ENCODE data around the gene TEX22. TPM values are rescaled to one million over a fixed set of nuclear protein-coding genes. Genes with fewer than 3 reads are reported as not detected.

Gene TEX22
- total RNA-seq, 2 experiments from 2014 or later = 2.0 to 2.6 TPM

DNA sequence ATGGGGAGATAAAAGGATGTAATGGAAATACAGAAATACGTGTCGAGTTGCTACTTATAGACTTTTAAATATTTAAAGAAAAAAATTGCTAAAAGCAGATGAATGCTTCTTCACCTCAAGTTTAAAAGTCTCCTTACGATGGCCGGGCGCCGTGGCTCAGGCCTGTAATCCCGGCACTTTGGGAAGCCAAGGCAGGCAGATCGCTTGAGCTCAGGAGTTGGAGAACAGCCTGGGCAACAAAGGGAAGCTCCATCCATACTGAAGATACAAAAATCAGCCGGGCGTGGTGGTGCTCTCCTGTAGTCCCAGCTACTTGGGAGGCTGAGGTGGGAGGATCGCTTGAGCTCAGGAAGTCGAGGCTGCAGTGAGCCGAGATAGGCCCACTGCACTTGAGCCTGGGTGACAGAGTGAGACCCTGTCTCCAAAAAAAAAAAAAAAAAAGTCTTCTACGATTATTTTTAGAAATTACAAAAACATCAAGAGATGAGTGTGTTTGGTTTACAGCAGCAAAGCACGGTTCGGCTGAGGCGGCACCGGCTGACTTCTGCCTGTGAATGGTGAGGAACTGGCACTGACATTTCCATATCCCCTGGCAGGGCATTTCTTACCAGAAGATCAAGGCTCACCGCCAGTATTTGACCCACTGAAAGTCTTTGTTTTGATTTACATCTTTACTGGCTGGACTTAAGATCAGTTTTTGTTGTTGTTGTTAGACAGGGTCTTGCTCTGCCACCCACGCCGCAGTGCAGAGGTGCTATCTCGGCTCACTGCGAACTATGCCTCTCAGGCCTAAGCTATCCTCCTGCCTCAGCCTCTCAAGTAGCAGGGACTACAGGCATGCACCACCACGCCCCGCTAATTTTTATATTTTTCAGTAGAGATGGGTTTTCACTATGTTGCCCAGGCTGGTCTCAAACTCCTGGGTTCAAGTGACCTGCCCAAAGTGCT, 17.4 kb downstream of the TEX22 start:
- DNase-seq = no peak
- H3K36me3 Mint-ChIP-seq (ENCODE audit: low read depth) = peaks cover 3% of the 10 kb centered on the region
- CTCF ChIA-PET = interaction anchor here (0.7 to 1.4 kb wide), 4 partner anchors 19 to 74 kb away, joined by 3 to 5 read pairs (median 3); no protein-coding TSS in a partner anchor
- peaks cover 10% of the 10 kb centered on the region for H3K4me1 Mint-ChIP-seq (ENCODE audit: low read depth)
- peak overlapping the region; percentile 64 for H3K4me3 Mint-ChIP-seq
- H3K9me3 Mint-ChIP-seq = no peaks in the 10 kb centered on the region
- intact Hi-C loops (cut with micrococcal nuclease) = loop anchor here (2.0 kb wide), 2 partner anchors 17 to 75 kb away; partner anchors contain the start of genes TEDC1 and TEX22
- H3K27ac Mint-ChIP-seq = no peak overlapping the region
- peaks cover 11% of the 10 kb centered on the region for H3K27me3 Mint-ChIP-seq (ENCODE audit: low read depth)

GRCh38 chr14:105416671-105417070, 18.3 kb downstream of the TEX22 start:
- CTCF ChIA-PET = interaction anchor here (0.7 to 1.3 kb wide), 2 partner anchors 19 to 64 kb away, joined by 3 to 6 read pairs; partner anchors contain the start of gene TEX22
- intact Hi-C loops (cut with micrococcal nuclease) = no loop called here
- Mint-ChIP-seq H3K27me3 (ENCODE audit: low read depth) (peaks cover 6% of the 10 kb centered on the region), H3K4me1 (ENCODE audit: low read depth) (peaks cover 14% of the 10 kb centered on the region), H3K36me3 (ENCODE audit: low read depth) (peaks cover 6% of the 10 kb centered on the region), H3K4me3 (no peak overlapping the region), H3K9me3 (no peaks in the 10 kb centered on the region), H3K27ac (no peak overlapping the region)
- DNase-seq = no peak

- H3K9me3 Mint-ChIP-seq = no peaks in the 10 kb centered on the region
- CTCF ChIA-PET = interaction anchor here (0.6 to 1.3 kb wide), 4 partner anchors 20 to 588 kb away, joined by 3 to 6 read pairs (median 4); partner anchors contain the start of gene TEX22
- no peak overlapping the region for H3K27ac Mint-ChIP-seq
- no peak for DNase-seq
- no peak overlapping the region for H3K4me3 Mint-ChIP-seq
- peaks cover 5% of the 10 kb centered on the region for H3K27me3 Mint-ChIP-seq (ENCODE audit: low read depth)
- intact Hi-C loops (cut with micrococcal nuclease) = no loop called here
- peaks cover 25% of the 10 kb centered on the region for H3K4me1 Mint-ChIP-seq (ENCODE audit: low read depth)
- peaks cover 10% of the 10 kb centered on the region for H3K36me3 Mint-ChIP-seq (ENCODE audit: low read depth)
Observed at GRCh38 chr14:105417690-105418121, 19.4 kb downstream of the TEX22 start.

DNA sequence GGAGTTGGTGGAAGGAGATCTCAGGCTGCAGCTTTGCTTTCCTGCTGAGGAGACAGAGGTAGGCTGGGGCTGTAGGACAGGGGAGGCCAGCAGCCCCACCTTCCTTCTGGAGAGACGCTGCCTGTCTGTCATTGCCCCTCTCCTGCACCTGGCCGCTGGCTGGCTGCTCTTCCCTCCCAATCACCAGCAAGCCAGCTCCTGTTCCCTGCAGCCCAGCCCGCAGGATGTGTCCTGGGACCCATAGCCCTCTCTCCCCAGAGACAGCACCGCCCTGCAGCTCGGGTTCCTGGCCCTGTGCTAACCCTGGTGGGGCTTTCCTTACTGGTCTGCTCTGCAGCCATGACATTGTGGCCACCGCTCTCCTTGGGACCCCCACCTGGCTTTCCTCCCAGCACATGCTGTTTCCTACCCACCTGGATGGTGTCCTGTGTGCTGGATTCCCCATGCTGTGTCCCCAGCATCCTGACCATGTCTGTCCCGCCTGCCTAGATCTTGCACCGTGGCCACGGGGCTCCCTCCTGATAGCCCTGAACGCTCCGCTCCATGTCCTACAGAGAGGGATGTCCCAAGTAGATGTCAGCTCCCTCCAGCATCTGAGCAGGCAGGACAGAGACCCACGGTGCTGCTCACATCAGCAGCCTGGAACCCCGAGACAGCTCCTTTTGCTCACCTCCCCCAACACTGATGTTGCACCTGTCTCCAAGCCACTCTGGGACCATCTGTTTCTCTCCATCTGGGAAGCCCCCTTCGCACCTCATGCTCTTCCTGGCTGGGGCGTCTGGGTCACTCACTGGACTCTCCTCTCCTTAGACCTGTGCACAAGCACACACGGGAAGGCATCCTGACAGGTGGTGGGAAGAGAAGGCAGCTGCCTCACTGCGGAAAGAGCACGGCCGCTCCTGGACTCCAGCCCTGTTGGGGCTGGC, 20.2 kb downstream of the TEX22 start:
- DNase-seq = no peak
- Mint-ChIP-seq H3K4me1 (ENCODE audit: low read depth) (peaks cover 28% of the 10 kb centered on the region), H3K27ac (peak overlapping the region; percentile 30), H3K9me3 (no peaks in the 10 kb centered on the region), H3K4me3 (peak overlapping the region; percentile 67), H3K27me3 (ENCODE audit: low read depth) (peaks cover 3% of the 10 kb centered on the region), H3K36me3 (ENCODE audit: low read depth) (peaks cover 11% of the 10 kb centered on the region)
- intact Hi-C loops (cut with micrococcal nuclease) = no loop called here
- CTCF ChIA-PET = interaction anchor here (0.9 to 1.0 kb wide), 2 partner anchors 47 to 110 kb away, joined by 3 to 4 read pairs; no protein-coding TSS in a partner anchor

DNA sequence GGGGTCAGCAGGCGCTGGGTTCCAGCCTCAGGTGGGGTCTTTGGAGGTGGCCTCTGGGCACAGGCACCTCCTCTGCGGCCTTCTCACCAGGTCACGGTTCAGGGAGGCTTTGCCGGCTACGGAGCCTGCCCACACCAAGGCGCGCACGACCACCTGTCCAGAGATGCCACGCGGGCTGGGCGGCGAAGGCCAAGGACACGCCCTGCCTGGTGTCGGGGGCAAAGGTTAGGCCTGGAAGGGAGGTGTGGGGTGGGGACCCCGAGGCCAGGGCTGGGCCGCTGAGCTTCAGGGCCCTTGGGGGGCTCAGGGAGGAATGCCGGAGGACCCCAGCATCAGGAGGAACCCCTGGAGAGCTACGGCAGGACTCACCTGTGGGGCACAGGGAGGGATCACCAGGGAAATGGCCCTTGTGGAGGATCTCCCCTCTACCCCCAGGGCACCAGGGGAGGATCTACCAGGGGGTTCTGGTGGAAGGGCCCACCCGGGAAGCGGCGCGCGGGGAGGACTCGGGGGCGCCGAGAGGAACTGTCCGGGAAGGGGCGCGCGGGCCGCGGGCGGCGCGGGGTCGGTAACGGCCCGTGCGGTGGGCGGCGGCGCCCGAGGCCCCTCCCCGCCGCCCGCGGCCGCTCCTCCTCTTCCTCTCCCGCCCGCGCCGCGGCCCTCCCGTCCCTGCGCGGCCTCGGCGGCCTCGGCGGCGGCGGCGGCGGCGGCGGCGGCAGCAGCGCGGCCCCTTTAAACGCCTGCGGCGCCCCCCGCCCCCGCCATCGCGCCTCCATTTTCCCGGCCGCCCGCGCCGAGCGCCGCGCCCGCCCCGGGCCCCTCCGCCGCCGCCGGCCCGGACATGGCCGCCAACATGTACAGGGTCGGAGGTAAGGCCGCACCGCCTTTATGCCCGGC, 21.1 kb downstream of the TEX22 start, which contains the start of gene MTA1:
Gene MTA1, plus strand, starts transcription at position 633 of the 897 bp plus-strand sequence. Its CDS starts 209 bp downstream, at position 842.
- peak within 1 kb of the TSS; percentile 86 for H3K4me3 Mint-ChIP-seq
- no peaks in the 10 kb centered on the region for H3K9me3 Mint-ChIP-seq
- H3K4me1 Mint-ChIP-seq (ENCODE audit: low read depth) = peaks cover 30% of the 10 kb centered on the region
- no peaks in the 10 kb centered on the region for H3K27me3 Mint-ChIP-seq (ENCODE audit: low read depth)
- intact Hi-C loops (cut with micrococcal nuclease) = loop anchor here (2.0 kb wide), 1 partner anchor 49 kb away; no protein-coding TSS in a partner anchor
- DNase-seq = peak; percentile 39
- CTCF ChIA-PET = no interaction called here
- peak within 1 kb of the TSS; percentile 88 for H3K27ac Mint-ChIP-seq
- peaks cover 14% of the 10 kb centered on the region for H3K36me3 Mint-ChIP-seq (ENCODE audit: low read depth)

DNA sequence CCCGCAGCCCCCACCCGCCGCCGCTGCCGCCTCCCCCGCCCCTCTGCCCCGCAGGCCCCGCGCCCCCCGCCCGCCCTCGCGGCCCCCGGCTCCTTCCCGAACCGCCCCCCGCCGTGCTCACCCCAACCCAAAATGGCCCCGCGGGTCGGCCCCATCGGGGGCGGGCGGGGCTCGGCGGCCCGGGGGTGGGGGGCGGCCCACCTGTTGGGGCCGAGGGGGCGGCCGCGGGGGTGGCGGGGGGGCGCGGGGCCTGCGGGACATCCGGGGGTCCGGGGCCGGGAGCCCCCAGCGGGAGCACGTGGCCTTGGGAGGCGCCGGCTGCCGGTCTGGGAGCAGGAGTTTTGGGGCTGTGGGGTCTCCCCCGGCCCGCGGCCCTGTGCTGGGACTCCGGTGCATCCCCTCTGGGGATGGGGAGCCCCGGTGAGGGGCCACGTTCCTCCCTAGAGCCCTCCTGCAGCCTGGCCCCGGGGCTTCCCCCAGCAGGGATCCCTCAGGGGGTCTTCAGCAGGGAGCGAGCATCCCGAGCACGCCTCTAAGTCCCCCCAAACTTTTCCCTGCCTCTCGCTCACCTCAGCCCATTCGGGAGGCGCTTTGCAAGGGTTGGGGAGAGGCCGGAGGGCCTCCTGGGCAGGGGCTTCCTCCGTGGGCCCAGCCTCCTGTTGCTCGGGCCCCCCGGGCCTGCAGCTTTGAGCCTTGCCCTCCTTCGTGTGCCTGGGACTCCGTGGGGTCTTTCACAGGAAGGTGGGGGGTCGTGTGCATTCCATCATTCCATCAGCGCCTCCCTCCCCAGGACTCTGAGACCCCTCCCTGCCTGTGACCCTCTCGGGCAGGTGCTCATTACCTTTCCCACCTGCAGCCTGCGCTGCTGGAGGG, 22.0 kb downstream of the TEX22 start:
- peaks cover 14% of the 10 kb centered on the region for H3K36me3 Mint-ChIP-seq (ENCODE audit: low read depth)
- CTCF ChIA-PET = no interaction called here
- no peak for DNase-seq
- intact Hi-C loops (cut with micrococcal nuclease) = loop anchor here (2.0 kb wide), 1 partner anchor 50 kb away; no protein-coding TSS in a partner anchor
- no peaks in the 10 kb centered on the region for H3K9me3 Mint-ChIP-seq
- peaks cover 28% of the 10 kb centered on the region for H3K4me1 Mint-ChIP-seq (ENCODE audit: low read depth)
- peak overlapping the region; percentile 86 for H3K4me3 Mint-ChIP-seq
- no peaks in the 10 kb centered on the region for H3K27me3 Mint-ChIP-seq (ENCODE audit: low read depth)
- peak overlapping the region; percentile 88 for H3K27ac Mint-ChIP-seq

GRCh38 chr14:105420974-105421674, 22.8 kb downstream of the TEX22 start:
- intact Hi-C loops (cut with micrococcal nuclease) = loop anchor here (2.0 kb wide), 1 partner anchor 50 kb away; no protein-coding TSS in a partner anchor
- Mint-ChIP-seq H3K27me3 (ENCODE audit: low read depth) (no peaks in the 10 kb centered on the region), H3K36me3 (ENCODE audit: low read depth) (peaks cover 17% of the 10 kb centered on the region), H3K4me3 (peak overlapping the region; percentile 86), H3K9me3 (no peaks in the 10 kb centered on the region), H3K27ac (peak overlapping the region; percentile 88), H3K4me1 (ENCODE audit: low read depth) (peaks cover 30% of the 10 kb centered on the region)
- CTCF ChIA-PET = interaction anchor here (0.9 kb wide), 1 partner anchor 69 kb away, joined by 3 read pairs; no protein-coding TSS in a partner anchor
- no peak for DNase-seq

DNA sequence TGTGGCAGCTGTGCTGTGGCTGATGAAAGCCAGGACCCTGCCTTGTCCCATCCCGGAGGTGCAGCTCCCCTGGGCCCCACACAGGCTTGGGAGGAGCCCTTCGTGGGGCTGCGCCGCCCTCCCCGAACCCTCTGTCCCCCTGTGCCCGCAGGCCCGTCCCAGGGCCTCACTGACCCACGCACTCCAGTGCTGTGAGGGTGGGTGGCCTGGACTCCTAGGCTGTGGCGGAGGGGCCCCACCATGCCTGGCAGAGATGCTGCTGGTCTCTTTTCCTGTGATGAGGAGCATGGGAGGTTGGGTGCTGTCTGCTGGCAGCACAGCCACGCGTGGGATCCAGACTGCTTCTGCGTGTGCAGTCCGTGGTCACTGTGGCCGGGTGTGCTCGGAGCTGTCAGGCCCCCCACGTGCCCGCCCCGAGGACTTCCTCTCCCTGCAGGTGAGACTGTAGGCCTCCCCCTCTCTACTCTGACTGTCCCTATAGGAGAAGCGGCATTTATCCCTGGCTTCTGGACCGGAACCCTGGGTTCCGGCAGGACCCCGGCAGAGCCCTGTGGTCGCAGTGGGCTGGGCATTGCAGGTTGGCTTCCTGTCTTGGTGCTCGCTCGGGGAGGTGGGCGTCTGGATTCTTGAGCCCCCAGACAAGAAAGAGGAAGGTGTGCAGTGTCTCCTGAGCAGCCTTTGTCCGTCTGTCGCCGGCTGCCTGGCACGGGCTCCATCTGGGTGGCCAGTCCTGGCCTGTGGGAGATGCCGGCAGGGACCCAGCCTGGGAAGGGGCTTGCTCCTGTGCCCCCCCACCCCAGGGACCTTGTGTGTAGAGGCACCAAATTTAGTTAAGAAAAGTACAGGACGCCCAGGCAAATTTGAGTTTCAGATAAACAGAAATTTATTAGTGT, 23.6 kb downstream of the TEX22 start:
- Mint-ChIP-seq H3K9me3 (no peaks in the 10 kb centered on the region), H3K4me1 (ENCODE audit: low read depth) (peaks cover 32% of the 10 kb centered on the region), H3K27ac (peak overlapping the region; percentile 50), H3K4me3 (peak overlapping the region; percentile 86), H3K36me3 (ENCODE audit: low read depth) (peaks cover 23% of the 10 kb centered on the region), H3K27me3 (ENCODE audit: low read depth) (no peaks in the 10 kb centered on the region)
- intact Hi-C loops (cut with micrococcal nuclease) = loop anchor here (2.0 kb wide), 1 partner anchor 51 kb away; no protein-coding TSS in a partner anchor
- CTCF ChIA-PET = interaction anchor here (0.9 kb wide), 1 partner anchor 68 kb away, joined by 3 read pairs; no protein-coding TSS in a partner anchor
- DNase-seq = no peak

GRCh38 chr14:105422695-105423487, 24.6 kb downstream of the TEX22 start:
- H3K4me3 Mint-ChIP-seq = no peak overlapping the region
- DNase-seq = no peak
- H3K4me1 Mint-ChIP-seq (ENCODE audit: low read depth) = peaks cover 35% of the 10 kb centered on the region
- CTCF ChIA-PET = no interaction called here
- no peaks in the 10 kb centered on the region for H3K9me3 Mint-ChIP-seq
- H3K27ac Mint-ChIP-seq = no peak overlapping the region
- intact Hi-C loops (cut with micrococcal nuclease) = no loop called here
- peaks cover 27% of the 10 kb centered on the region for H3K36me3 Mint-ChIP-seq (ENCODE audit: low read depth)
- H3K27me3 Mint-ChIP-seq (ENCODE audit: low read depth) = no peaks in the 10 kb centered on the region
